K562 (cell line): ENCODE measurements around the gene GRIK2. TPM values are rescaled to one million over a fixed set of nuclear protein-coding genes. Genes with fewer than 3 reads are reported as not detected.
"Not testable (repeated sequence)": the region's sequence is repeated elsewhere in the genome, so short reads cannot be mapped to it uniquely, and the experiment has no call there.

Experiments used
- ATAC-seq: fragments of 200-7000 bp; cut with Tn5 transposase; 3 replicates; pipeline ENCODE4 v1.9.1; 2020; ENCODE audit warnings: moderate library complexity
- BruUV-seq: library from RNA; stranded (reverse); fragments of 400-500 nt; replicated peaks from 2 replicates; lab custom pipeline; 2021; lab: Mats Ljungman, UMichigan
- CTCF ChIA-PET: fragments of 300-600 bp; formaldehyde crosslinking; extraction: SDS; loops from one replicate; lab custom pipeline; 2021; ENCODE audit warnings: low intra/inter-chr PET ratio; lab: Yijun Ruan, JAX
- POLR2A ChIA-PET: fragments of 300-600, 350-650 bp; sonication (Branson Sonifier 250); formaldehyde crosslinking; extraction: SDS; loops from one replicate; lab custom pipeline; 2021; ENCODE audit warnings: antibody characterized with exemption, inconsistent platforms; lab: Yijun Ruan, JAX
- DNase-seq, 4 experiments: peaks; one replicate each; pipeline versions ENCODE4 v3.0.0 to v3.0.0-alpha.2; 2011 to 2018; ENCODE audit warnings: low spot score in 3 of 4, mixed read lengths in 3 of 4; ENCODE audit errors: extremely low read depth in 1 of 4
- FAIRE-seq: peaks from 2 replicates; lab custom pipeline; 2011; peaks lifted over from hg19 to GRCh38; lab: Jason Lieb, UNC
- H2AFZ ChIP-seq: 2 replicates; pipeline ENCODE4 v1.6.0; 2011; ENCODE audit warnings: low read depth, low read length, control low read depth, inconsistent platforms
- H3K27ac ChIP-seq: fragments of 200-600 bp; 3 replicates; pipeline ENCODE4 v1.8.0; 2011; ENCODE audit warnings: low read depth, mild to moderate bottlenecking, control low read depth, inconsistent platforms, low read length, moderate library complexity, mixed read lengths; ENCODE audit errors: extremely low read depth
- H3K27me3 ChIP-seq, 2 experiments: fragments of 300-600 bp in 1 of 2; 2 replicates in 1 of 2; 3 replicates in 1 of 2; pipeline versions ENCODE4 v1.6.0 to v1.8.0; 2011; ENCODE audit warnings: inconsistent platforms in 2 of 2, low read length in 2 of 2, mild to moderate bottlenecking in 1 of 2, mixed read lengths in 1 of 2, moderate library complexity in 1 of 2; ENCODE audit not compliant: control insufficient read depth in 2 of 2, insufficient read depth in 2 of 2
- H3K36me3 ChIP-seq: fragments of 300-600 bp; 3 replicates; pipeline ENCODE4 v1.8.0; 2011; ENCODE audit warnings: mild to moderate bottlenecking, low read length, inconsistent platforms; ENCODE audit not compliant: control insufficient read depth, insufficient read depth
- H3K4me1 ChIP-seq, 2 experiments: fragments of 200-600 bp in 1 of 2; replicated peaks in 1 of 2; 2 replicates in 1 of 2; 3 replicates in 1 of 2; pipeline versions ENCODE4 v1.5.1 to v1.8.0; 2011; ENCODE audit warnings: inconsistent platforms in 2 of 2, low read length in 2 of 2, mild to moderate bottlenecking in 1 of 2, mixed read lengths in 1 of 2, moderate library complexity in 1 of 2; ENCODE audit not compliant: control insufficient read depth in 2 of 2, insufficient read depth in 2 of 2
- H3K4me2 ChIP-seq: 2 replicates; pipeline ENCODE4 v1.6.1; 2011; ENCODE audit warnings: low read length, control low read depth, inconsistent platforms, mixed read lengths; ENCODE audit not compliant: insufficient read depth
- H3K4me3 ChIP-seq: fragments of 200-600 bp; sonication (generic), shearing (Covaris generic); 2 replicates; pipeline ENCODE4 v1.5.1; 2016; ENCODE audit warnings: control low read depth, inconsistent platforms
- H3K79me2 ChIP-seq: fragments of 200-600 bp; 3 replicates; pipeline ENCODE4 v1.8.0; 2011; ENCODE audit warnings: low read length, inconsistent platforms; ENCODE audit not compliant: control insufficient read depth, insufficient read depth
- H3K9ac ChIP-seq, 2 experiments: 2 replicates each; pipeline versions ENCODE4 v1.6.0 to v1.6.1; 2011; ENCODE audit warnings: low read depth in 2 of 2, low read length in 2 of 2, control low read depth in 1 of 2, inconsistent platforms in 1 of 2, mild to moderate bottlenecking in 1 of 2, mixed read lengths in 1 of 2; ENCODE audit not compliant: insufficient read depth in 1 of 2
- H3K9me1 ChIP-seq: one replicate; pipeline ENCODE4 v1.6.0; 2011; ENCODE audit warnings: inconsistent platforms, mild to moderate bottlenecking, low read length, moderate library complexity; ENCODE audit not compliant: control insufficient read depth, insufficient read depth
- H3K9me3 ChIP-seq: replicated peaks from 2 replicates; pipeline ENCODE4 v1.5.1; 2011; ENCODE audit warnings: low read depth, low read length, inconsistent platforms; ENCODE audit not compliant: control insufficient read depth, insufficient read depth
- H4K20me1 ChIP-seq: replicated peaks from 2 replicates; pipeline ENCODE4 v1.6.1; 2011; ENCODE audit warnings: low read length, inconsistent platforms, mixed read lengths; ENCODE audit not compliant: control insufficient read depth, insufficient read depth
- DMBX1 ChIP-seq: fragments of 250-450 bp; sonication (Bioruptor Pico); IDR thresholded peaks from 2 replicates; pipeline ENCODE4 v1.8.0; 2022; ENCODE audit warnings: inconsistent platforms, mild to moderate bottlenecking, moderate library complexity, borderline replicate concordance
- MCM5 ChIP-seq: fragments of 450-650 bp; IDR thresholded peaks from 2 replicates; pipeline ENCODE4 v1.6.1; 2016; ENCODE audit warnings: low read depth
- SAP30 ChIP-seq: fragments of 200-600 bp; sonication (generic); IDR thresholded peaks from 2 replicates; pipeline ENCODE4 v1.6.1; 2012; ENCODE audit warnings: borderline replicate concordance, low read depth, mild to moderate bottlenecking, moderate library complexity, low read length, control low read depth, inconsistent platforms; ENCODE audit not compliant: insufficient read depth, poor library complexity, severe bottlenecking
- SP1 ChIP-seq: sonication (generic); formaldehyde crosslinking; IDR thresholded peaks from 2 replicates; pipeline ENCODE4 v1.8.1; 2022; ENCODE audit warnings: mild to moderate bottlenecking, missing genetic modification reagents
- ZKSCAN8 ChIP-seq: fragments of 200-800 bp; sonication (Bioruptor generic); IDR thresholded peaks from 2 replicates; pipeline ENCODE4 v1.6.1; 2016; ENCODE audit warnings: missing genetic modification characterization, missing compliant biosample characterization
- whole genome bisulfite sequencing: fragments of 100-300 bp; shearing (Covaris generic); methylation state at CpG from one replicate; pipeline ENCODE4 v1.1.6; 2016; ENCODE audit warnings: low coverage, mixed read lengths; ENCODE audit not compliant: insufficient coverage; ENCODE audit errors: missing lambda C conversion rate; 5-methylcytosine and 5-hydroxymethylcytosine counted together
- in situ Hi-C: fragments of 300-500 bp; cut with MboI; formaldehyde crosslinking; loops from 4 replicates; pipeline ENCODE4 v1.15.0; 2018; ENCODE audit warnings: inconsistent platforms, mixed read lengths
- intact Hi-C: fragments of 100-400 bp; cut with micrococcal nuclease; formaldehyde crosslinking; loops from 2 replicates; pipeline ENCODE4 v1.14.2; 2022
- polyA plus RNA-seq, 8 experiments: library from polyadenylated mRNA; depleted of rRNA in 4 of 8; stranded (reverse) in 5 of 8; unstranded in 3 of 8; fragments of >200 nt; fragmentation: Nextera tagmentation in 2 of 8; fragmentation: Illumina TruSeq in 1 of 8; extraction: Ambion mirVana in 2 of 8; extraction: Trizol in 1 of 8; gene quantifications; 2 replicates each; pipeline versions ENCODE4 v1.2.1 to v1.2.3, GENCODE V29; 2011 to 2014; ENCODE audit warnings: inconsistent platforms in 1 of 8, missing spikeins in 1 of 8
- total RNA-seq, 7 experiments: library from RNA; depleted of rRNA in 6 of 7; stranded (reverse); fragments of >200 nt in 6 of 7; fragmentation: Illumina TruSeq in 2 of 7; extraction: Trizol in 2 of 7; gene quantifications; 2 replicates each; pipeline versions ENCODE4 v1.2.1 to v1.2.3, GENCODE V29; 2011 to 2021; ENCODE audit warnings: low replicate concordance in 1 of 7
- TF ChIP-seq, protein P1 (sequence below): fragments of 450-650 bp; conservative IDR thresholded peaks from 2 replicates; pipeline ENCODE4 v1.6.1; 2016; ENCODE audit warnings: missing genetic modification characterization, low read depth, mild to moderate bottlenecking, control low read depth, missing compliant biosample characterization
- TF ChIP-seq, protein P2 (sequence below): IDR thresholded peaks from 2 replicates; pipeline ENCODE4 v1.6.1; 2014; ENCODE audit warnings: antibody characterized with exemption

The GRIK2 gene
- total and polyA plus RNA-seq, 9 of the 15 experiments (the other 6 are each of a cell fraction or from before 2014, with no cell fraction given) = not detected

DNA sequence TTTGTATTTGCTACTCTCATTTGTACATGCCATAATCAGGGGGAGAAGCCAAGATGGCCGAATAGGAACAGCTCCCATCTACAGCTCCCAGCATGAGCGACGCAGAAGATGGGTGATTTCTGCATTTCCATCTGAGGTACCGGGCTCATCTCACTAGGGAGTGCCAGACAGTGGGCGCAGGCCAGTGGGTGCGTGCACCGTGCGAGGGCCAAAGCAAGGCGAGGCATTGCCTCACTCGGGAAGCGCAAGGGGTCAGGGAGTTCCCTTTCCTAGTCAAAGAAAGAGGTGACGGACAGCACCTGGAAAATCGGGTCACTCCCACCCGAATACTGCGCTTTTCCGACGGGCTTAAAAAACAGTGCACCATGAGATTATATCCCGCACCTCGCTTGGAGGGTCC is 694.7 kb downstream of the GRIK2 start:
- in situ Hi-C loops, ATAC-seq, H3K27me3 ChIP-seq, H3K9me1 ChIP-seq, CTCF ChIA-PET, FAIRE-seq, H3K4me1 ChIP-seq, H3K36me3 ChIP-seq, DNase-seq, H3K4me2 ChIP-seq, H3K79me2 ChIP-seq, H3K27ac ChIP-seq, H3K4me3 ChIP-seq, H3K9me3 ChIP-seq, H4K20me1 ChIP-seq, H2AFZ ChIP-seq, POLR2A ChIA-PET, H3K9ac ChIP-seq, intact Hi-C loops, BruUV-seq: not testable (repeated sequence)
- WGBS = 5% methylated on average over 10 of the region's 19 CpGs

DNA sequence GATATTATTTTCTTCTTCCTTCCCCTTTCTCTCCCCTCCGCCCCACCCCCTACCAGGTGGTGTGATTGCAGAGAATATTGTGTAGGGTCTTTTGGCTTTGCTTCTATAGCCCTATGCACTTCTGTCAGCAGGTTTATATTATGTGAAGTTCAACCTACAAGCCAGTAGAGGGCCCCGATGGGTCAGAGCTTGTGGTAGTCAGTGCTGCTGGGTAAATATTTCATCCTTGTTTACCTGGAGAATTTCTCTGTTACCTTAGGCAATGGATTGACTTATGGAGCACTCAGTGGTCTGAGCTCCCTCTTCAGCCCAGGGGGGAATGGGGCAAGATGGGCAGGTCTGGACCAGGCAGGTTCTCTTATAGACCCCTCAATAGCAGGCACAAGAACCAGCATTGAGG is 720.9 kb downstream of the GRIK2 start:
- no peak overlapping the region for H3K9ac ChIP-seq
- ChIA-PET POLR2A (interaction anchor here (0.6 kb wide), 1 partner anchor 1040 kb away, joined by 3 read pairs; no protein-coding TSS in a partner anchor), CTCF (no interaction called here)
- 7% methylated on average over 1 of the region's 2 CpGs for WGBS
- H2AFZ ChIP-seq = no peak overlapping the region
- H3K4me2 ChIP-seq = no peak overlapping the region
- FAIRE-seq = no peak
- no peaks in the 10 kb centered on the region for H3K36me3 ChIP-seq
- no peak for TF ChIP-seq MCM5
- TF ChIP-seq, protein P1, sequence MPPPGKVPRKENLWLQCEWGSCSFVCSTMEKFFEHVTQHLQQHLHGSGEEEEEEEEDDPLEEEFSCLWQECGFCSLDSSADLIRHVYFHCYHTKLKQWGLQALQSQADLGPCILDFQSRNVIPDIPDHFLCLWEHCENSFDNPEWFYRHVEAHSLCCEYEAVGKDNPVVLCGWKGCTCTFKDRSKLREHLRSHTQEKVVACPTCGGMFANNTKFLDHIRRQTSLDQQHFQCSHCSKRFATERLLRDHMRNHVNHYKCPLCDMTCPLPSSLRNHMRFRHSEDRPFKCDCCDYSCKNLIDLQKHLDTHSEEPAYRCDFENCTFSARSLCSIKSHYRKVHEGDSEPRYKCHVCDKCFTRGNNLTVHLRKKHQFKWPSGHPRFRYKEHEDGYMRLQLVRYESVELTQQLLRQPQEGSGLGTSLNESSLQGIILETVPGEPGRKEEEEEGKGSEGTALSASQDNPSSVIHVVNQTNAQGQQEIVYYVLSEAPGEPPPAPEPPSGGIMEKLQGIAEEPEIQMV (tag) = no peak
- TF ChIP-seq ZKSCAN8 = no peak
- TF ChIP-seq SP1 = no peak
- no peak for TF ChIP-seq SAP30
- TF ChIP-seq DMBX1 (CRISPR knock-in tag) = no peak
- TF ChIP-seq, protein P2, sequence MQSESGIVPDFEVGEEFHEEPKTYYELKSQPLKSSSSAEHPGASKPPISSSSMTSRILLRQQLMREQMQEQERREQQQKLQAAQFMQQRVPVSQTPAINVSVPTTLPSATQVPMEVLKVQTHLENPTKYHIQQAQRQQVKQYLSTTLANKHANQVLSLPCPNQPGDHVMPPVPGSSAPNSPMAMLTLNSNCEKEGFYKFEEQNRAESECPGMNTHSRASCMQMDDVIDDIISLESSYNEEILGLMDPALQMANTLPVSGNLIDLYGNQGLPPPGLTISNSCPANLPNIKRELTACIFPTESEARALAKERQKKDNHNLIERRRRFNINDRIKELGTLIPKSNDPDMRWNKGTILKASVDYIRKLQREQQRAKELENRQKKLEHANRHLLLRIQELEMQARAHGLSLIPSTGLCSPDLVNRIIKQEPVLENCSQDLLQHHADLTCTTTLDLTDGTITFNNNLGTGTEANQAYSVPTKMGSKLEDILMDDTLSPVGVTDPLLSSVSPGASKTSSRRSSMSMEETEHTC = no peak
- intact Hi-C loops (no loop called here), in situ Hi-C loops (no loop called here)
- no peaks in the 10 kb centered on the region for H3K9me1 ChIP-seq
- no peak for DNase-seq
- H3K4me3 ChIP-seq = no peak overlapping the region
- H3K79me2 ChIP-seq = no peaks in the 10 kb centered on the region
- H3K4me1 ChIP-seq = no peaks in the 10 kb centered on the region
- H4K20me1 ChIP-seq = no peaks in the 10 kb centered on the region
- H3K27me3 ChIP-seq = no peaks in the 10 kb centered on the region
- no TSS peak for BruUV-seq
- no peak for ATAC-seq
- no peak overlapping the region for H3K27ac ChIP-seq
- no peaks in the 10 kb centered on the region for H3K9me3 ChIP-seq
